ENCODE data around the gene TRMT61A.

Gene TRMT61A

DNA sequence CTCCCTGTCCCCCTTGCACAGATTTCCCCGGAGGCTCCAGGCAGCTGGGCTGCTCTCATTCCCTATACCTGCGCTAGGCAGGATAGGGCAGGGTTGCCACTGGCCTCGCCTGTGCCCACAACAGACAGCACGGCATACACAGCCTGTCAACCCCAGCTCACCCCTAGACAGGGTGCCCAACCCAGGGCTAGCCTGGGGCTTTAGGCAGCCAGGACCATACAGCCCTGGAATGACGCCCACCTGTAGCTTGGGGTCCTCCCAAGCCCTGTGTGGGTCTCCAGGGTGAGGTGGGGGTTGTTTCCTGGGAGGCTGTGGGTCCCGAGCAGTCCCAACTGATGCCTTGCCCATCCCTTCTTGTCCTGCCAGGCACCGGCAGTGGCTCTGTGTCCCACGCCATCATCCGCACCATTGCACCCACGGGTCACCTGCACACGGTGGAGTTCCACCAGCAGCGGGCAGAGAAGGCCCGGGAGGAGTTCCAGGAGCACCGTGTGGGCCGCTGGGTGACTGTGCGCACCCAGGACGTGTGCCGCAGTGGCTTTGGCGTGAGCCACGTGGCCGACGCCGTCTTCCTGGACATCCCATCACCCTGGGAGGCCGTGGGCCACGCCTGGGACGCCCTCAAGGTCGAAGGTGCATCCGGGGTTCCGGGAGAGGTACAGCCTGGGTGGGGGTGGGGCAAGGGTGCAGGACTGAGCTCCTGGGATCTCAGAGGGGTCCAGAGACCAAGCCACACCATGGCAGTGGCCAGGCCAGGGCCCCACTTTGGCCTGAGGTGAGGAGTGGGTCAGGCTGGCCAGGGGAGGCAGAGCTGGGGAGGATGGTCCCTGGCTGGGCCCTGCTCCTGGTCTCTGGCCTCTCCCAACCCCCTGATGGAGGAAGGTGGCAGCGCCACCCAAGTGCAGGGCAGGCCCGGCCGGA lies 3.5 kb downstream of the TRMT61A start:
- no peak for DNase-seq
- intact Hi-C loops (cut with DNase I) = no loop called here

DNA sequence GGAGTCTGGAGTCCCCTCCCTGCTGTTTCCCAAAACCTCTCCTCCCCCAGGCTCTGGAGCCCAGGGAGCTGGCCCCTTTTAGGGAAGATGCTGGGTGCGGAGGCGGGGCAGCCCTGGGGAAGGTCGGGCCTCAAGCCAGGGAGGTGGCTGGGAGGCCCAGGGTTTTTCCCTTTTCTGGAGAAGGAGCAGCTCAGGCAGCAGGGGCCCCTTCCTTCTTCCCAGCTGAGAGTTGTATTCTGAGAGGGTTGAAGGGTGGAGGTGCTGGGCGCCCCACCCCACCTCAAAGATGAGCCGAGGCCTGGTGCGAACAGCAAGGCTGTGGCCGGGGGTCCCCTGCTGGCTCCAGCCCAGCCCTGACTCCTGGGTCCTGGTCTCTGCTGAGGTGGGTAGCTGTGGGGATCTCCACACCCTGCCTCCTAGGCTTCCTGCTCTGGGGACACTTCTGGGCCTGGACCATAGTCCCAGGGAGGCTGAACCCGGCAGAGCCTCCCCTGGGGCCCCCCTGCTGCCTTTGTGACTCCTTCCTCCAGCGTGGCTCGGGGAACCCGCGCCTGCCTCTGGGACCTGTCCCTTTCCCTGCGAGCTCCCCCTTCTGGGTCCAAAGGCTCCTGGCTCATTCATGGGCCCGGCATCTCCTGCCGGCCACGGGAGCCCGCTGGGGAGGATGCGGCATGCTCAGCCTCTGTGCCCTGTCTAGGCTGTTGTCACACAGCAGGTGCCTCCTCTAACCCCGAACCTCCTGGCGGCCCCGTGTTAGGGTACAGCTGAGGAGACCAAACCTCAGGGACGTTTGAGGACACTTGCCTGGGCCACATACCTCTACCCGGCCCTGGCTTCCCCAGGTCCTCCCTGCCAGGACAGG lies 4.4 kb downstream of the TRMT61A start:
- intact Hi-C loops (cut with DNase I) = no loop called here
- DNase-seq = no peak

DNA sequence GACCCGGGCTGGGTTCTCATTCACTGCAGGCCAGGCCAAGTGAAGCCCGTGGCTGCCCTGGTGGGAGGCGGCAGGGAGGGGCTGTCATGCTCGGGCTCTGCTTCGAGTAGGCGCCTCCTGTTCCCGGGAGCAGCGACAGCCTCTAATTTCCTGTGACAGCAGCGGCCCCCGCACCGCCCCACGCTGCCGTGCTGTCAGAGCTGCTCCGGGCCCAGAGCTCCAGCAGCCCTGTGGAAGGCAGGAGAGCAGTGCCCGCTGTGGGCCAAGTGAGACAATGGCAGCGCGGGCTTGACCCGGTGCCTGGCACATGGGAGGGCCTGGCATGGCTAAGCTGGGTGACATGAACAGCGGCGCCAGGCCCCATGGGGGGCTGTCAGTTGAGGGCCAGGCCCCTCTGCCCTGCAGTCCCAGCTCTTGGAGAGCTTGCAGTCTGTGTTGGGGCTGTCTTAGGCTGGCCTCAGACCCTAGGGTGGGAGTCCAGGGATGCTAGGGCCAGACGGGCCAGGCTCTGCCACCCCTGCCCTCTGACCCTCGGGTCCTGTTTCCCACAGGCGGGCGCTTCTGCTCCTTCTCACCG lies 5.1 kb downstream of the TRMT61A start:
- intact Hi-C loops (cut with DNase I) = no loop called here
- peak in 8 of 10 donors; percentile 67 to 97 (median 83) for DNase-seq

DNA sequence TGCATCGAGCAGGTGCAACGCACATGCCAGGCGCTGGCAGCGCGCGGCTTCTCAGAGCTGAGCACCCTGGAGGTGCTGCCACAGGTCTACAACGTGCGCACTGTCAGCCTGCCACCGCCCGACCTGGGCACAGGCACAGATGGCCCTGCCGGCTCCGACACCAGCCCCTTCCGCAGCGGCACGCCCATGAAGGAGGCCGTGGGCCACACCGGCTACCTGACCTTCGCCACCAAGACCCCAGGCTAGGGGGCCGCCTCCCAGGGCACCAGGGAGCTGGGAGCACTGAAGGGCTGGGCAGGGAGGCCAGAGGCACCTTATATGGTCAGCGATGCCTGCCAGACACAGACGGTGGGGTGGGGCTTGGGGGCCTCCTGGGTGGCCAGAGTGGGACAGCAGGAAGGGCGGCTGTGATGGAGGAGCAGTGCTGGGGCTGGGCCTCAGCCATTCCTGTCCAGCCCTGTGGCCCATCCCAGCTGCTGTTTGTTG lies 5.6 kb downstream of the TRMT61A start:
- DNase-seq = peak in 3 of 10 donors; percentile 77 to 87 (median 87)
- intact Hi-C loops (cut with DNase I) = no loop called here

DNA sequence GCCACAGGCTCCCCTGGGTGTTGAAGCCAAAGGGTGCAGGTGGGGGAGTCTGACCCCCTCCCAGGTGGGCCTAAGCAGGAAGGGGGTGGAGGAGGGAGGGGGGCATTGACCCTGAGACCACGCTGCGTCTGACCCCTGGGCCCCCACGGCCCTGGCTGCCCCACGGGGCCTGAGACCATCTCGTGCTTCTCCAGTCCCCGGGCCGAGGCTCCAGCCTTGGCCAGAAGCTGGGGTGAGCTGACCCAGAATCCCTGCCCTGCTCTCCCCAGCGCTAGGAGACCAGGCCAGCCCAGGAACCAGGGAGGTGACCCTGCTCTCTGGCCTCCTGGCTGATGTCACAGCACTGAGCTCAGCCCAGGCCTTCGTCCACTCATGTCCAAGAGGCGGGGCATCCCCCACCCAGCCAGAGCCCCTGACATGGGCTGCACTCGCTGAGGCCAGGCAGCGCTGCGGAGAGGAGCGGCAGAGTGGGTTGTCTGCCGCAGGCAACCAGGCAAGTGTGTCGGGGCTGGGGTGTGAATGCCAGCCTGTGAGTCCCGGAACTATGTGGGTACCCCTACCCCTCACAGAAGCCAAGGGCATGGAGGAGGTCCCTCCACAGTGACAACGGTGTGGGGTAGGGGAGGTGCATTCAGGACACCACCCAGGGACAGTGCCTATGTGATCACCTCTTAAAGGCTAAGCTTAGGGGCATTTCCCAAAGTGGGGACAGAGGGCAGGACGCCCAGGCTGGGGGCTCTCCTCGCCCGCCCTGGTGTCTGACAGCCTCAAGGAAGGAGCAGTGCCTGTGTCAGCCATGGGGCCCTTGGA lies 6.3 kb downstream of the TRMT61A start:
- intact Hi-C loops (cut with DNase I) = no loop called here
- DNase-seq = peak in 2 of 10 donors; percentile 72 to 74

DNA sequence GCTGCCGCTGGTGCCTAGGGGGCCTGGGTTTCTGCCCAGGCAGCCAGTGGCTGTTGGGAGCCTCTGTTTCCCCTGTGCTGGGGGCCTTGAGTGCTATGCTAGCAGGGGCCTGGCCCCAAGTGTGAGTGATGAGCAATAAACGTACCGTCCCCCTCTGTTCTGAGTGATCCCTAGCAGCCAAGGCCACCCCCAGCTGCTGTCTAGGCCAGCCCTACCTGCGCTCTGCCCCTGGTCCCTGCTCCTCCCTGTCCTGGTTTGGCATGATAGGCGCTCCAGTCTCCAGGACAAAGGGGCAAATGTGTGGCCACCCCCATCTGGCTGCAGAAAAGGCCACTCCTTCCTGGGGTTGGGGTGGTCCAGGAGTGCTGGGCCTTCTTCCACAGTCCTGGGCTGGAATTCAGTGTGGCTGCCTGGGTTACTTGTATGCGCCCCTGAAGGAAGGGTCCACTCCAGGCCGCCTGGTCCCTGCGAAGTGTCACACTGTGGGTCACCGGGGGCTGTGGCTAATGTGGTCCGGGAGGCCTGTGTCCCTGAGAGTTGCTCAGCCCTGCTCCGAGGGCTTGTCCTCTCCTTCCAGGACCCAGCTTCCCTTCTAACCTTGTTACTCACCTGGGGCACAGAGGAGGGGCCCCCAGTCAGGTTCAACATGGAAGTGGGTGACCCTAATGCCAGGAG lies 7.0 kb downstream of the TRMT61A start:
- intact Hi-C loops (cut with DNase I) = no loop called here
- peak in 4 of 10 donors; percentile 18 to 74 (median 51) for DNase-seq

DNA sequence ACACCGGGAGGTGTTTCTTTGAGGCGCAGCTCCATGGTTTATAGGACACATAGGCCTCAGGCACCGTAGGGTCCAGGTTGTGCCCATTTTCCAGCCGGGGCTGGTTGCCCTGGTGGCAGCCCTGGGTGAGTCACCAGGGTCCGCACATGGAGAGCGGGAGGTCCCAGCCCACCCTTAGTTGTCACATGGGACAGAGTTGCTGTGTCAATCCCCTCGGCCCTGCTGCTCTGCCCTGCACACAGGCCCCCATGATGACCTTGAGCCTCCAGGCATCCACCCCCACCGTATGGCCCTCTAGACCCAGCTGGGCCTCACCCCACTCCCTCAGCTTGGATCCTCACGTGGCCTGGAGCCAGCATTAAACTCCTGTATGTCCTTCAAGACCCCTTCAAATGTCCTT lies 7.7 kb downstream of the TRMT61A start:
- intact Hi-C loops (cut with DNase I) = no loop called here
- peak in 4 of 10 donors; percentile 7 to 57 (median 49) for DNase-seq

DNA sequence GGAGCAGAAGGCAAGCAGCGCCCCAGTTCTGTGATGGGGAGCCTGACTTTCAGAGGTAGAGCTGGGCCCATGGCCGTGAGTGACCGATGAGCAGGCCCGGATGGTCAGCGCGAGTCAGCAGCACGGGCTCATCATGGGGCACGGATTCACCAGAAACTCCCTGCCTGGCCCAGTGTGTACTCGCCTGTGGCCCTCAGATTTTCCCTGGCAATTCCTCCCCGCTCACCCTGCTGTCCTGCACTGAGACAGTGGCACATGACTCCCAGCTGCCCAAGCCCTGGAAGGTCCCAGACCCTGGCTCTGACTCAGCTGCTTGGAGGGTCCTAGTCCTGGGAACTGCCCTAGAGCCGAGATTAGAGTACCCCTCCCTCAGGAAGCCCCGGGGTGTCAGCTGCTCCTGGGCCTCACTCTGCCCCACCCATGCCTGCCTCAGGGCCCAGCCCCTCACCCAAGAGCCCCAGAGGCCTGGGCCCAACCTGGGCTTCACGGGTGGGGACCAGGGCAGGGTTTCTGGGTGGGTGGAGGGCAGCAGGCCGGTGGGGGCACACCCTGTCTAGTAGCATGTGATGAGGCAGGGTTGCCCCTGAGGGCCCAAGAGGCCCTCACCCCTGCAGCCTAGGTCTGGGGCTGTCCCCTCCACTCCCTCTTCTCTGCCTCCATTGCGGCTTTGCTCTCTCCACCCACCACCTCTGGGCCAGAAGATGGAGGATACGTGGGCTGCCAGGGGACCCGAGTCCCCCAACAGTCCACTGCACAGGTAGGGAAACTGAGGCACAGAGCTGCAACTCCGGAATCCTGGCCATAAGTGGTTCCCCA lies 8.4 kb downstream of the TRMT61A start:
- intact Hi-C loops (cut with DNase I) = no loop called here
- peak in 4 of 10 donors; percentile 25 to 77 (median 68) for DNase-seq

DNA sequence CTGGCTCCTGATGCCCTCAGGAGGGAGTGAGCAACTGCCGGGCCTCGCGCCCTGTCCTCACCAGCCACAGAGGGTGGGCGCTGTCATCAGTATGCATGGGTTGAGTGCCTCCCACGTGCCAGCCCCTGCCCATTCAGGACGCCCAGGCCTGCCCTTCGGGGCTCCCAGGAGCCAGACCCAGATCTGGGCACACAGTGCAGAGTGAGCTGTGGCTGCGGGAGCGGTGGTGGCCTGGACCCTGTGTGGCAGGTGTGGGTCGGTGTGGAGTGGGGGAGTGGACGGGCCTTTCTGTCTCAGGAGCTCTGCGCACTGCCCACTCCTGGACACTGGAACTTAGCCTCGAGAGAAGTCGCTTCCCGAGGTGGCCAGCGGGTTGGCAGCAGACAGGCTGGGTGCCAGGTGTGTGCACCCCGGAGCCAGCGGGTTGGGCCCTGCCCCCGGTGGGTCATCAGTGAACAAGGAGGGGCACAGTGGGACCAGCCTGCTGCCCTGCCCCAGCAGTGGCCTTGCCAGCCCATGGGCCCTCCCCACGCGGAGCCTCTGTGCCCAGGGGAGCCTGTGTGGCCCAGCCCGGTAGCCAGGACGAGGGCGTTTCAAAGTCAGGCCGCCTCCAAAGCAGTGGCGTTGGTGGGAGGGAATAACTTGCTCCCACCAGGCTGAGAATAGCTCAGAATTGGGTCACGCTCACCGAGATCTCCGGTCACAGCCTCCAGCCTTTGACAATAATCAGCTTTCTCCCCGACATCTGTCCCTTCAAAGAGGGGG lies 9.5 kb downstream of the TRMT61A start:
- intact Hi-C loops (cut with DNase I) = no loop called here
- DNase-seq = peak in 4 of 10 donors; percentile 51 to 86 (median 84)

DNA sequence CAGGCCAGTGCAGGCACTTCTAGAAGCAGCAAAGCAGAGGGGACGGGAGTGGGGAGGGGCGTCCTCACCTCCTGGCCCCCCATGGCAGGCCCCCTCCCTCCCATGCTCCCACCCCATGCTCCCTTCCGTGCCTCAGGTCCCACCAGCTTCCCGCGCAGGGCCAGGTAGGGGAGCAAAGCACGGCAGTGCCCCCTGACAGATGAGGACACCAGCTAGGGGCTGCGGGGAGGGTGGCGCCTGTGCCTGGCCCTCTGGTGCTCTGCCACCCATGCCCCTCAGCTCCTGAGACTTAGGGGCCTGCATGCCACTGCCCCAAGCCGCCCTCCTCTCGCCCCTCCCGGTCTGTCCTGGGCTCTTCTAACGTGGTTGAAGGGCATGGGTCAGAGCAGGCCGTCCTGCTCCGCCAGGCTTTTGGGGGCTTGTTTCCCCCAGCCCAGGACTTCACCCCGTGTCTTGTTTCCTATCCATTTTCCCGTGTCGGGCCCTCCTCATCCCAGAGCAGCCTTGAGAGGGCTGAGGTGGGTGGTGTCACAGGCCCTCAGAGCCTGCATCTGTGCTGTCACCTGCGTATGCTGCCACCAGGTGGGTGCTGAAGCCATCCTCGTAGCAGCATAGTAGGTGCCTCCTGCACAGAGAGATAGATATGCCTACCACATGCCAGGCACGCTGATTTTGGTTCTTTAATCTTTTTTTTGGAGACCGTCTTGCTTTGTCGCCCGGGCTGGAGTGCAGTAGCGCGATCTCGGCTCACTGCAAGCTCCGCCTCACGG lies 10.2 kb downstream of the TRMT61A start:
- peak in 4 of 10 donors; percentile 19 to 74 (median 68) for DNase-seq
- intact Hi-C loops (cut with DNase I) = no loop called here

DNA sequence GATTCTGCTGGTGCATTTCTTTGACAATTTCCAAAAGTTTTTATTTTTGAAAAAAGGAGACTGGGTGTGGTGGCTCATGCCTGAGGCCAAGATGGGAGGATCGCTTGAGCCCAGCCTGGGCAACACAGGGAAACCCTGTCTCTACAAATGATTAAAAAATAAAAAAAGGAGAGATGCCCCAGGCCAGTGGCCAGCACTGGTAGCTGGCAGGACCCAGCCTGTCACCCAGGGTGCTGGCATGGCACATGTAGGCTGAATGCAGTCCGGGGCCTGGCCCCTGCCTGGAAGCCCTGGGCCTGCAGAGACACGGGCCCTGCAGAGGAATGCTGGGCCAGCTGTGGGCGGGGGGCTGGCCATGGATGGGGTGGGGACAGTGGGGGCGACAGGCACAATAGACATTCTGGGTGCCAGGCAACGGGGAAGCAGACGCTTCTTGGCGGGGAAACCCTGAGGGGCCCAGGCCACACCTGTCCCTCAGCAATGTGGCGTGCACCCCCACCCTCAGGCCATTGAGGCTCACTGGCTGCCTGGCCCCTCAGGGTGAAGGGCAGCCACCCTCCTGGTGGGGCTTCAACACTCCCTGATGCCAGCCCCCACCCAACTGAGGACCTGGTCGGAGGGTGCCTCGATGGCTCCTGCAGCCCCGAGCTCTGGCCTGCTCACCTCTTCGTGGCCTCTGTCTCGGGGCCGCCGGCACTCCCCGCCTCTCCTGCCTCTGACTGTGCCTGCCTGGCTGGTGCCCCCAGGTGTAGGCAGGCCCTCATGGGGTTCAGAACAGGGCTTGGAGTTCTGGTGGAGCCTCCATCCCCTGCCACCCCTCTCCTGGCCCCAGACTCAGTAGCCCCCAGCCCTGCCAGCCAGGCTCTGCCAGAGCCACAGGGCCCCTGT lies 12.1 kb downstream of the TRMT61A start:
- intact Hi-C loops (cut with DNase I) = no loop called here

DNA sequence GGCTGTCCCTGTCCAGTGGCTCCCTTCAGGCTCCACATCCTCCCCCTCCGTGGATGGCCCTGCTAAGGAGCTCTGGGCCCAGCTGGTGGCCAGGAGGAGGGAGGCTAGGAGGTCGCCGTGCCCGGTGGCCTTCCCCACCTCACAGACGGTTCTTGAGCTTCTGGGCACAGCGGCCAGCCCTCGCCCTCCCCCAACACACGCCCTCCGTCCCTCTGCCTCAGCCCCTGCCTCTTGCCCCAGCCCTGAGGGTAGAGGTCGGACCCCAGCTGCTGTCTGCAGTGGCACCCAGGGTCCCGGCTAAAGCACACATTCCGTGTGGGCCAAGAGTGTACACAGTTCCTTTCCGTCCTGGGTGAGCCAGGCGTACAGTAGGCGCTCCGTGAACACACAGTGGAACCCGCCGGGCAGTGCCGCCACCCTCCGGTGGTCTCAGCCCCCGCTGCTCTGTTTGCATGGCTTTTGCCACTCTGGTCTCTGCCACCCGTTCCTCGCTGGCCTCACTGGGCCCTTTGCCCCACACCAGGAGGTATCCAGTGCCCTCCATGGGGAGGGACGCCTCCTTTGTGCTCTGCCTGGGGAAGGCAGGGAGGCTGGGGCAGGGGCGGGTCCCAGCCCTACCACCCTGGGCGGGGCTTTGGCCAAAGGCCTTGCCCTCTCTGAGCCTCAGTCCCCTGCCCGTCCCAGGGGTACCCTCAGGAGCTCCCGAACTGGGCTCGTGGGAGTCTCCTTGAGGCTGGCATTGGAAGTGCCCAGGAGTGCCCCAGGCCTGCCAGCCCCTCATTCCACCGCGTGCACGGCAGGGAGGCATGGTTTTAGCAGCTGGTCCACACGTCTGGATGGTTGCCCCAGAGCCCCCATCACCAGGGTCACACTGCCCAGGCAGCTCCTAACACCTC lies 13.0 kb downstream of the TRMT61A start:
- DNase-seq = peak in 3 of 10 donors; percentile 73 to 90 (median 78)
- intact Hi-C loops (cut with DNase I) = loop anchor here (2.0 kb wide), 1 partner anchor 13 kb away; the partner anchor contains the start of gene TRMT61A

More for the DNA sequence above, 12.1 kb downstream of the TRMT61A start:
- DNase-seq = peak in 4 of 10 donors; percentile 21 to 82 (median 70)

DNA sequence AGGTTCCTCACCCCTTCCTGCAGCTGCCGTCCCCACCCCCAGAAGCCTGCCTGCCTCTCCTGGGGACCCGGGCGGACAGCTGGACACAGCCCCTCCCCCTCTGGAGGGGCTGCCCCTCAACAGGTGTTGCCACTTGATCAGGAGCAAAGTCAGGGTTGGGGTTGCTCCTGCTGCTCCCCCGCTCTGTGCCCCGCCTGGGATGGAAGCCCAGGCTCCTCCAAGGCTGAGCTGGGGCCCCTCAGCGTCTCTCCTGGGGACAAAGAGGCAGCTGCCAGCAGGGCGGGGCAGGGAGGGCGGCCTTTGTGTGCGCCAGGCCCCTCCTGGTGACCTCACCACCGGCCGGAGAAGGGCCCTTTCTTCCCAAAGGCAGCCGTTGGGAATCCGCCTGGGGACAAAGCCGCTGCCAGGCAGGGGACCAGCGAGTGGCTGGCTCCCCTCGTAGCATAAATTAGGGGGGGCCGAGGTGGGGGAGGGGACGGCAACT lies 13.7 kb downstream of the TRMT61A start:
- peak; percentile 87 to 99 (median 92) for DNase-seq
- intact Hi-C loops (cut with DNase I) = loop anchor here (2.0 kb wide), 1 partner anchor 14 kb away; the partner anchor contains the start of gene TRMT61A

DNA sequence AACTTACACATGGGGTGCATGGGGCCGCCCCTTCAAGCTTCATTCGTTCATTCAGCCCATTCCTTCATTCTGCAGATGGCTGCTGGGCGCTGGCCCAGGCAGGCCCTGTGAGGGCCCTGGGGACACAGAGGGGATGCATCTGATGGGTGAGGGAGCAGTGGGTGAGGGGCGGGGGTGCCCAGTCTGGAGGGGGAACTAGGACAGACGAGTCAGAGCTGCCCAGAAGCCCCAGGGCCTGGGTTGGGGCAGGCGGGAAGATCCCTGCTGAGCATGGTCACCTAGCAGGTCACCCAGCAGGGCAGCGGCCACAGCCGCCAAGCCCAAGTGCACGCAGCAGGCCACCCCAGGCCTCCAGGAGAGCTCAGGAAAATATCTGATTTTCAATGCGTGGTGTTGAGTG lies 14.1 kb downstream of the TRMT61A start:
- intact Hi-C loops (cut with DNase I) = loop anchor here (2.0 kb wide), 1 partner anchor 14 kb away; the partner anchor contains the start of gene TRMT61A
- DNase-seq = peak in 5 of 10 donors; percentile 61 to 92 (median 74)
